KOPT-K1 (cell line): Measurements from ENCODE around the gene PAX3.

Source experiments
- H3K27ac ChIP-seq: fragments of 200-600 bp; sonication (generic); 2 replicates; pipeline ENCODE4 v1.5.1; 2016; ENCODE audit warnings: antibody characterized with exemption, mild to moderate bottlenecking, low read depth, low read length; ENCODE audit not compliant: poor library complexity, severe bottlenecking
- H3K36me3 ChIP-seq: fragments of 200-600 bp; sonication (generic); 2 replicates; pipeline ENCODE4 v1.5.1; 2017; ENCODE audit warnings: antibody characterized with exemption, mild to moderate bottlenecking, low read length, moderate library complexity; ENCODE audit not compliant: insufficient read depth
- H3K9me3 ChIP-seq: fragments of 200-600 bp; sonication (generic); 2 replicates; pipeline ENCODE4 v1.5.1; 2017; ENCODE audit warnings: antibody characterized with exemption, low read length, mild to moderate bottlenecking; ENCODE audit not compliant: insufficient read depth, poor library complexity, severe bottlenecking

Gene PAX3

DNA sequence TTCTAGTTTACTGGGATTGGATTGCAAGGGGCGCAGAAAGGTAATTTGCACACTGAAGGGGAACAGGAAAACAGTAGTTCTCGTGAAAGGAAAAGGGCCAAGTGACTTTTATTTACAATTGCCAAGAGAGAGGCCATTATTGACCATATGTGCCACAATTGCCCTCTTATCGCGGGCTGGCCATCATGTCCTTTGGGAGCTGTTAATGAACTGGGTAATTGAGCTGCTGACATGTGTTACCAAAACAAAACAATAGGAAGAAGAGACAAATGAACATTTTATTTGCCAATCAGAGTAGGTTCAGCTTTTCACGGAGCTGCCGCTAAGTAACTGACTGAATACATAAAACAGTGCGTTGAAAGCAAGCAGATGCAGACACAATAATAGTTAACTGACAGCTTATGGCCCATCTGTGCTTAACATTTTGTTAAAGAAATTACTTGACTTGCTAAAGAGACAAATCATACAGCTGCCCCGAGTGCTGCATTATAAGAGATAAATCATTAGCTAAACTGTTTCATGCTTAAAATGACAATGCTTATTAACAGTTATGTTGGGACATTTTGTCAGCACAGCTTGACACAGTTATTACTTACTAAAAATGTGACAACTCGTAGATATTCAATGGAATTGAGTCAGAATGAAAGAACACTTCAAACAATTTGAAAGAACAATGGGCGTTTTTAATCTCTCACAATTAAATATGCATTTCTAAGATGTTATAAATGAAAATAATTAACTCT lies 57.5 kb downstream of the PAX3 start:
- no peaks in the 10 kb centered on the region for H3K9me3 ChIP-seq
- H3K36me3 ChIP-seq, result no peaks in the 10 kb centered on the region
- no peak overlapping the region for H3K27ac ChIP-seq

DNA sequence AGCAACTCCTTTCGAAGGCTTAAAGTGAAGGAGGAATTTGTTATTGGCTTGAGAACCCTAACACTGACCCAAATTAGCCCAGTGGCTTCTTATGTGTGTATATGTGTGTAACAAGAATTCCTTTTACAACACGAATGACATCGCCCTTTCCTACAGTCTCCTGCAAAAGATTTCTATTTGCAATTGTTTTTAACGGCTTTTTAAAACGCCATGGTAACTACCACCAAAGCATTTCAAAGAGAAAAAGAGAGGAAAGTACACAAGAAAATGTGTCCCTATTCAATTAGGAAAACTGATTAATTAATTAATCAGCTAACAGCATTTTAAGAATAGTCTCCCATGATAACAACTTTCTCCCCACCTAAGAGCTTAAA lies 58.1 kb downstream of the PAX3 start:
- no peaks in the 10 kb centered on the region for H3K9me3 ChIP-seq
- H3K36me3 ChIP-seq, result no peaks in the 10 kb centered on the region
- H3K27ac ChIP-seq, result no peak overlapping the region

DNA sequence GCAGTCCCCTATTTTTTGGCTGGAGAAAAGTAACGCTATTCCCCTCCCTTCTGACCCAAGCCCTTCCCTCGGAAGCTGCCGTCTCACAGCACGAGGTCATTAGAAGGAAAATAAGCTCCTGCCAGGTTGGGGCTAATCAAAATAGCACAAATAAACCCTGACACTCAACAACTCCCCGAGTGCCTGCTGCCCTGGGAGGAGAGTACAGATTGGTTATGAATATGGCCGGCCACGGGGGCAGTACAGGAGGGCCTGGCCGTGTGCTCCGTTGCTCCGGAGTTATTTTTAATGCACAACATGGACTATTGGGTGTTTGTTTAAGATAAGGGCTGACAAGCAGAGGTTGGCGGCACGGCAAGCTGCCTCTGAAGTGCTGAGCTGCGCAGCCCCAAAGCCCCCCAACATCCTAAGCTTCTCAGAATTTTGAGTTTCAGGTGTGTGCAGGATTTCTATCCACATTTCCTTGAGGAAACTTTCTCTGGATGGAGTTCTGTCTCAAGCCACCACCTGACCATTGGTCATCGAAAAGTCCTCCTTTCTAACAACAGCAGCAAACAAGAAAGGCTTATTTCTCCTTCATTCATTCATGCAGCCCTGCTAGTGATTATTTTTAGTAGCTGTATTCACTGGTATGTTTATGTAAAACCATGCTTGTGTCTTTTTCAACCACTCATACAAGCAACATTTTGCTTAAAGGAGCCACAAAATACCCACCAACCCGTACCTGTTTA lies 58.7 kb downstream of the PAX3 start:
- Histone ChIP-seq H3K36me3 (no peaks in the 10 kb centered on the region), H3K27ac (no peak overlapping the region), H3K9me3 (no peaks in the 10 kb centered on the region)

DNA sequence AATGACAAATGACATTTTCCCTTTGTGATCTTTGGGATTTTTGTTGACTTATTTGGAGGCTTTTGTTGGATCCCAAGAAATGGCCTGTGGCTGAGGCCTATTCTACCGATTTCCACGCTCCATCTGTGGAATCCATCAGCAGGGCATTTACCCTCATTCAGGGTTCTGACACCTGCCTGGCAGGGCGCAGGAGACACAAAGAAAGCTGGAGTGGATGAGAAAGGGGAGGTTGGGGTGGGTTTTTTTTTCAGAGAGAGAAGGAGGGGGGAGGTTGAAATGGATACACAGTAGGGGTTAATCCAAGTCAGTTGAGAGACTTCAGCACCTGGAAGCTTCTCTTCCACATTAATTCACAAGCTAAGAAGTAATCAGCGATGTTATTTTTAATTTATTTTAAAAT lies 59.7 kb downstream of the PAX3 start:
- Histone ChIP-seq H3K36me3 (no peaks in the 10 kb centered on the region), H3K27ac (no peak overlapping the region), H3K9me3 (no peaks in the 10 kb centered on the region)

DNA sequence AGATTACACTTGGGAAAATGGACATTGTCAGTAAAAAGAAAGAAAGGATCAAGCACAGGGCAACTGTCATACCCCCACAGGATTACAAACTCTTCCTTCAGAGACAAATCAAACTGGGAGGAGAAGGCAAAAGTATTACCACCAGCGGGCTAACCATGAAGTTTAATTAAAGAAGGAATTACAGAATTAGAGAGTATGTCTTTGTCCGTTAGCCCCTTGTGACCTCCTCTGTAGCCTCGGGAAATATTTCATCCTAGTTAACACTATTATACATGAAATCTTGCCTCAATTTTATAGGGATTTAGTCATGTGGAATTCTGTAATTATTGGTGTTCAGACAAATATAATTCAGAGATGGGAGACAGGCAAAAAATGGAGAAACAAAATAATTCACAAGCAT lies 60.7 kb downstream of the PAX3 start:
- Histone ChIP-seq H3K36me3 (no peaks in the 10 kb centered on the region), H3K9me3 (no peaks in the 10 kb centered on the region), H3K27ac (no peak overlapping the region)

DNA sequence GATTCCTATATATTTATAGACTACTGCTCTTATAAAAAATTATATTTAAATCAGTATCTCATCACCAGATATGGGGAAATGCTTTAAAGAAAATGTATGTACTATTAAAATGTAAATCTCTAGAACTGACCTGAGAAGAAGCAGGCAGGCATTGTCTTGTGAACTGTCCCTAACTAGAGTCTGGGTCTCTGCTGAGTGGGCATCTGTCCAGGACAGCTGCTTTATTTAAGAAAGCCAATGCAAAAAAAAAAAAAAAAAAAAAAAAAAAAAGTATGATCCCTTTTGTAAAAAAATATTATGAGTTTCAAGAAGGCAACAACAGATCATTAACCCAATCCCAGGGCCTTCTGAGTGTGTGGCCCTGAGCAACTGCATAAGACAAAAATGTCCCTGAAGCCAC lies 66.0 kb downstream of the PAX3 start:
- Histone ChIP-seq H3K9me3 (no peaks in the 10 kb centered on the region), H3K36me3 (no peaks in the 10 kb centered on the region), H3K27ac (no peak overlapping the region)

DNA sequence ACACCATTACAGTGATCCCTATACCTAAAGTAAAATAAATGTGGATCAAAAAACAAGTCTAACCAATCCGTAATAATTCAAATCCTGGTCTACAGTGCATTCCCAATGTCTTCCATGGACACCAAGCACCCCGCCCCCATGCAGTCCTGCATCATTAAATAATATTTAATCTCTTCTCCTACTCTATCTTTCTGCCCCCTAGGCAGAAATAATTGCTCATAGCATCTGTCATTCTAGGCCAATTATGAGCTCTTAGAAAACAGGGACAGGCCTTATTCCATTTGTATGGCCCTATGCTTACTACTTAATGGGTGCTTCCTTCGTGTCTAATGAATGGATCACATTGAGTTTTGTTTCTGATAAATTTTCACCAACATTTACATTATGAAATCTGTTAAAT lies 66.4 kb downstream of the PAX3 start:
- no peak overlapping the region for H3K27ac ChIP-seq
- H3K36me3 ChIP-seq, result no peaks in the 10 kb centered on the region
- H3K9me3 ChIP-seq, result no peaks in the 10 kb centered on the region

DNA sequence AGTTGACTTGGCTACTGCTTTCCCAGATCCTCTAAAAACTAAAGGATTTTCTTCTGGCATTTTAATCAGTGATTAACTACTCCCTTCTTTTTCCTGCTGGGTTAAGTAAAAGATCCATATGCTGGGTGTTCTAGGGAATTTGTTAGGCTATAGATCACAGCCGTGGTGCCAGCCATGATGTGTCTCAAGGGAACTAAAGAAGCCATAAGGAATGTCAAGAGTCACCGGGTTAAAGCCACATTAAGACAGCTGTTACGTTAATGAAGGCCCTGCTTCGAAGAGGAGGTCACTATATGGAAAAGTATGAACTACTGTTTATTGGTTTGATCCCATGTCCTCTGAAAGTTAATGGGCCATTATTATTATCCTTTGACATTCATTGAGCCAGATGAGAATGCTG lies 70.7 kb downstream of the PAX3 start:
- Histone ChIP-seq H3K27ac (no peak overlapping the region), H3K9me3 (no peaks in the 10 kb centered on the region), H3K36me3 (no peaks in the 10 kb centered on the region)

DNA sequence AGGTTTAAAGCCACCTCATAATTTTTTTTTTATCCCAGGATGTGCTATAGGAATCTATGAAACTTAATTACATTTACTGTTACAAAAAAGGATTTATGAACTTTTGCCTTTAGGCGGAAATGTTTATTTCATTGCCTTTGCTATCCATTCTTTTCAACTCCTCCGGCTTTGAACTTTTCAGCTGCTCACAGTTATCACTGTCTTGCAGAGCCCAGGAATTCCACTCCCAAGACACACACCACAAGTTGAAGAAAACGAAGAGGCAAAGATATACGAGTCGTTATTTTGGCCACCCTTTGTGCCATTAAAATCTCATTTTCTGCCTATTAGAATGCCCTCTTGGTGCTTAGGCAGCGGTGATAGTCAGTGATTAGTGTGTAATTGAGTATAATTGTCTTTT lies 80.0 kb downstream of the PAX3 start:
- Histone ChIP-seq H3K36me3 (no peaks in the 10 kb centered on the region), H3K9me3 (no peaks in the 10 kb centered on the region), H3K27ac (no peak overlapping the region)

DNA sequence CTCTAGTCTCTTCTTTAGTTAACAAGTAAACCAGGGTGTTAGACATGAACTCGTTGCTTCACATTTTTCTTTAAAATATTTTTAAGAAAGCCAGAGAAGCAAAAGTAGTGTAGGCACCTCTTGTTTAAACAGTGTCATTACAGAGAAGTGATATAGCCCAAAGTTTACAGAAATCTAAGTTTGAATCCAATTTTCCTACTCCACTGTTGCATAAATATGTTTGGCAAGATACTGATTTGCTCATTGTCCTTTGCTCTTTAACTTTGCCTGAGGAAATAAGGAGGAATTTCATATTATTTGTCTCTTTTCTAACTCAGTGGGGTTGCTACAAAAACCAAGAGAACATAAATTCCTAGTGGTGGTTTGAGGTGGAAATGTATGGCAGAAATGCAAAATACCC lies 81.1 kb downstream of the PAX3 start:
- H3K27ac ChIP-seq, result no peak overlapping the region

DNA sequence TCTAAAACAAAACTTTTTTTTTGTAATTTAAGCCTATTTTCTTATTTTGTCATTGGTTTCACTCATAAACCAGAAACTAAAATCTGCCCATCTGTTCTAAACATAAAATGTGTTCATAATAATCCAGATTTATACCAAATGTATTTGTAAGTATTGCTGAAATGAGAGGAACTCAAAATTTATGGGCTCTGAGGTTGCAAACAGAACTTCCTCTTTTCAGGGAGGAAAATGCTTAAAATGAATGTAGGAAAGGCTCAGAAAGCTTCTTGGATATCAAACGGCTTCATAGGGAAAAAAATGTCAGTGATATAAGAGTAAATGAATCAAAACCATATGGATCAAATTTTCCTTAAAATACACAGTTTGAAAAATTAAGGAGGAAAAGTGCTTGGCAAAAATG lies 83.9 kb downstream of the PAX3 start:
- Histone ChIP-seq H3K9me3 (no peaks in the 10 kb centered on the region), H3K27ac (no peak overlapping the region), H3K36me3 (no peaks in the 10 kb centered on the region)

More for the DNA sequence above, 81.1 kb downstream of the PAX3 start:
- no peaks in the 10 kb centered on the region for H3K36me3 ChIP-seq
- H3K9me3 ChIP-seq, result no peaks in the 10 kb centered on the region

DNA sequence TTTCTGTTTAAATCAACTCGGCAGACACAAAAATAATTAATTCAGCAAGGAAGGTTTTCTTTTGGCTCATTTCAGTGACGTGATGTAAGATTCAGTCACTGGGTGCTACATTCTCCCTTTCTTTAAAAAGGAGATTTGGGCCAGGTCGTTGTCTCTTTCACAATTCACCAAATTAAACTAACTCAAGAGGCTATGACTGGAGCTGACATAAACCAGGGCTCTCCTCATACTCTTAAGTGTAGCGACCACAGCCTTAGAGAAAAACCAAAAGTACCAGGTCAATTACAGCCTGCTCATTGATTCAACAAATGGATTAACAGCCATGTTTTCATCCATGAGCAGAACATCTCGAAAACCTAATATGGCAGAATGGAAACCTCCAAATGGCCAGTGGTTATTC lies 85.7 kb downstream of the PAX3 start:
- no peaks in the 10 kb centered on the region for H3K36me3 ChIP-seq
- H3K9me3 ChIP-seq, result no peaks in the 10 kb centered on the region

DNA sequence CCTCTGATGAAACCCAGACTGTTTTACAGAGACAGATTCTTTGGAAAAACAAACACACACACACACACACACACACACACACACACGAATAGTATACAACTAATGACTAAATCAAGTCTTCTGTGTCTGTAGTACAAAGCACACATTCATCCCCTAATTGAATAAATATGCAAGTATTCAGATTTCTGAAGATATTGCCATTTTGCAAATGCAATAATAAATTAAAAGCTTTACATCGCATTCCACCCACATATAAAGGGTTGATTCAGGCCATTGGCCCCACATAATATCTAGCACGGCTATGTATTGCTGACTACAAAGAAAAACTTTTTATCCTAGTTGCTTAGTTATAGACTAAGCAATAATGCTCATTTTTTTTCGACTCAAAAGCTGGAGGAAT lies 86.2 kb downstream of the PAX3 start:
- H3K36me3 ChIP-seq, result no peaks in the 10 kb centered on the region
- no peak overlapping the region for H3K27ac ChIP-seq
- H3K9me3 ChIP-seq, result no peaks in the 10 kb centered on the region

More for the DNA sequence above, 85.7 kb downstream of the PAX3 start:
- no peak overlapping the region for H3K27ac ChIP-seq

DNA sequence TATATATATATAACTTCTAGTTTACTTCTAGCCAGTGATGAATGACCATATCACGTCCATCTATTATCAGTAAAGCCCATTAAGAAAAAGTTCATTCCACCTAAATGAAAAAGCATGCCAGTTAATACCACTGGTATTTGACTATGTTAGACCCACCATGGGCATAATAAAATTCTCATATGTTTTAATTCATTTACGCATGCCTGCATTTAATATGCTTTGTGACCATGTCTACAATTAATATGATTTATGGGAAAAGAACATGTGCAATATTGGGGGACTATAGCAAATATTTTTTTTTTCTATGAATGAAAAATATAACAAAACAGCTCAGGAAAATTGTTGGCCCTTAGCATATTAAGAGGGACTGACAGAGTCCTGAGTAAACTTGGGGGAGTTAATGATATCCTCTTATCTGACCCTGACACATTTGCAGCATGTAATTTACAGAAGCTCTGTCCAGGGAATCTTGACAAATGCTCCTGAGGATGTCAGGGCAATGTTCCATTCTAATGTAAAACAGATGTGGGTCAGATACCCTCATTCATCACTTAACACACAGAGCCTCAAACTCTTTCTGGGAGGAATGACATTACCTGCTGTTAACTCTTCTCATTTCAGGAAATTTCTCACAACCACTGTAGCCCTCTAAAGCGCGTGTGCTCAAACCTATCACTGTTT lies 90.6 kb downstream of the PAX3 start:
- Histone ChIP-seq H3K9me3 (no peaks in the 10 kb centered on the region), H3K36me3 (no peaks in the 10 kb centered on the region), H3K27ac (no peak overlapping the region)

DNA sequence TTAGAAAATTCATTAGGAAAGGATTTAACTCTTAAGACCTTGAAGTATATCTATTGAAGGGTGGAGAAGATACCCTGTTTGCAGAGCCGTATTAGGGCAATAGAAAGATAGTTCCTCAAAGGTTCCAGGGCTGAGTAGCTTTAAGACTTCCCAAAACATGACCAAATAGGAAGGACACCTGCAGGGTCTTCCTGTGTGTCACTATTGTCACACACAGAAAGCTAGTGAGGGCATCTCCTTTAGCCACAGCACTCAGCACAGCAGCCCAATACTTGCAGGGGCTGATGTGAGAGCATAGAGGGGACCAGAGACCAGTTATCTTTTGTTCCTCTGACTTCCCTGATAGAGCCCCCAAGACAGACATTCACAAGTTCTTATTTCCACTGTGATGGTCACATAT lies 93.7 kb downstream of the PAX3 start:
- Histone ChIP-seq H3K27ac (no peak overlapping the region), H3K36me3 (no peaks in the 10 kb centered on the region), H3K9me3 (no peaks in the 10 kb centered on the region)
